GM12865 (cell line): ENCODE measurements around the gene PXK.
A peak's percentile ranks its signal among the peaks of the same experiment; 100 is the strongest.

ENCODE experiments used
- DNase-seq: peaks from one replicate; pipeline ENCODE4 v3.0.0; 2010; ENCODE audit warnings: low read depth
- H3K4me3 ChIP-seq: 2 replicates; pipeline ENCODE4 v1.5.1; 2011; ENCODE audit warnings: mild to moderate bottlenecking, low read depth, low read length, control low read depth
- CTCF ChIP-seq: IDR thresholded peaks from 2 replicates; pipeline ENCODE4 v1.5.1; 2011; ENCODE audit warnings: low read length, control low read depth, low read depth, inconsistent platforms; ENCODE audit not compliant: insufficient read depth; ENCODE audit errors: missing control alignments

PXK gene

GRCh38 chr3:58292866-58293265, 39.8 kb upstream of the PXK start:
- TF ChIP-seq CTCF = no peak
- no peak for DNase-seq
- no peak overlapping the region for H3K4me3 ChIP-seq

GRCh38 chr3:58293516-58293915, 39.2 kb upstream of the PXK start:
- DNase-seq = no peak
- no peak overlapping the region for H3K4me3 ChIP-seq
- TF ChIP-seq CTCF = no peak

GRCh38 chr3:58296269-58296668, 36.4 kb upstream of the PXK start:
- TF ChIP-seq CTCF = no peak
- no peak overlapping the region for H3K4me3 ChIP-seq
- DNase-seq = no peak

GRCh38 chr3:58296843-58297242, 35.8 kb upstream of the PXK start:
- TF ChIP-seq CTCF = no peak
- H3K4me3 ChIP-seq = no peak overlapping the region
- DNase-seq = no peak

GRCh38 chr3:58298190-58298589, 34.5 kb upstream of the PXK start:
- DNase-seq = no peak
- no peak overlapping the region for H3K4me3 ChIP-seq
- no peak for TF ChIP-seq CTCF

- TF ChIP-seq CTCF = no peak
- H3K4me3 ChIP-seq = no peak overlapping the region
- no peak for DNase-seq
Measured at GRCh38 chr3:58299075-58299474, 33.6 kb upstream of the PXK start.

GRCh38 chr3:58299839-58300516, 32.7 kb upstream of the PXK start:
- peak; percentile 47 for DNase-seq
- TF ChIP-seq CTCF = peak; percentile 29
- H3K4me3 ChIP-seq = no peak overlapping the region
